ENCODE data around the gene KIAA0930. TPM values are rescaled to one million over a fixed set of nuclear protein-coding genes. Genes with fewer than 3 reads are reported as not detected.

Gene KIAA0930
- total RNA-seq, 1 experiment from 2014 or later = 131 TPM

- in situ Hi-C loops (cut with HindIII; ENCODE audit: low pct_unique_long_range_greater_than_20kb, low sequenced_read_pairs) = no loop called here
- DNase-seq (ENCODE audit: low read depth) = no peak
These were observed 73.8 kb downstream of the KIAA0930 start for GRCh38 chr22:45166932-45167331.

- in situ Hi-C loops (cut with HindIII; ENCODE audit: low pct_unique_long_range_greater_than_20kb, low sequenced_read_pairs) = no loop called here
- DNase-seq (ENCODE audit: low read depth) = peak; percentile 13
These were observed 76.2 kb downstream of the KIAA0930 start for GRCh38 chr22:45164270-45165088.

DNA sequence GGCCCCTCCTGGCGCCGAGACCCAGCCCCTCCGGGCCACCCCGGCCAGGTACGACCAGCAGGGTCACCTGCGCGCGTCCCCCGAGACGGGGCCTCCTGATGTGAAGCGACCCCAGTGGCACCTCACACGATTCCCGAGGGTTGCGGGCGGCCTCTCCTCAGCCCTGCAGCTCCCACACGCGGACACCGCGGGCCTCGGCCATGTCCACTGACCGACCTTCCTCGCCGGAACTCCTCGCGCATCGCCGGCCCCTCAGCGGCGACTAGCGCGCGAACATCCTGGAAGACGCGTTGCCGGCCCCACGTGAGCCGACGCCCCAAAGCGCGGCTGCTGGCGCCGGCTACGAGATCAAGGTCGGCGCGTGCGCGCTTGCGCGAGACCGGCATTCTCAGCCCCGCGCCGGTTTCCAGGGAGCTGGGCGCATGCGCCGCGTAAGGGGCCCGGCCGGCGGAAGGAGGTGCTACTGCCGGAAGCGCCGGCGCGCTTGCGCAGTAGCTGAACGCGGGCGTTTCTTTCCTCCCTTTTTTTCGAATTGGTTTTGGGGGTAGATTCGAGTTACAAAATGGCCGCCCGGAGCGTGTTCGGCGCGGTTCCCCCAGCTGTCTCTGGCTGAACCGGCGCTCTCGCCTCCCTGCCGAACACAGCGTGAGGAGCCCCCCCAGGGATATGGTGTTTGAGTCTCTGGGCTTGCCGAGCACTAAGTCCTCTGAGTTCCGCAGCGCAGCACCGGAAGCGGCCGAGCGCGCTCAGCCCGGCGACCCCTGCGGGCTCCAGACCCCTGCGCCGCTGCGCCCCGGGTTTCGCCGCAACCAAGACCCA lies 77.0 kb downstream of the KIAA0930 start, which contains the start of gene NUP50:
TSS of gene NUP50 (plus strand) at position 475 of the 819 bp plus-strand sequence. CDS start 4,253 bp downstream, outside the sequence.
- in situ Hi-C loops (cut with HindIII; ENCODE audit: low pct_unique_long_range_greater_than_20kb, low sequenced_read_pairs) = no loop called here
- peak; percentile 98 for DNase-seq (ENCODE audit: low read depth)

DNA sequence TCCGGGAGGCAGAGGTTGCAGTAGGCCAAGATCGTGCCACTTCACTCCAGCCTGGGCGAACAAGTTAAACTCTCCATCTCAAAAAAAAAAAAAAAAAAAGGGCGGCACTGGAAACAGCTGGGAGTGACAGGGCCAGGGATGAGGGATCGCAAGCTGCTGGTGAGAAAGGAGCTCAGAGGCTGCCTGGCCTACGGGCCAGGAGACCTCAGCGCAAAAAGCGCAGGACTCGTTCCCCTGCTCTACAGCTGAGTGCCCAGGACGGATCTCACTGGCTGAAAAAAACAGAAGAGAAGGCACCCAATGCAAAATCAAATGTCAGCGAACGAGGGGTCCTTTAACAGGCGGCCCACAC lies 77.6 kb downstream of the KIAA0930 start:
- in situ Hi-C loops (cut with HindIII; ENCODE audit: low pct_unique_long_range_greater_than_20kb, low sequenced_read_pairs) = no loop called here
- DNase-seq (ENCODE audit: low read depth) = no peak

- in situ Hi-C loops (cut with HindIII; ENCODE audit: low pct_unique_long_range_greater_than_20kb, low sequenced_read_pairs) = no loop called here
These were observed 78.2 kb downstream of the KIAA0930 start for GRCh38 chr22:45162531-45162930.

DNA sequence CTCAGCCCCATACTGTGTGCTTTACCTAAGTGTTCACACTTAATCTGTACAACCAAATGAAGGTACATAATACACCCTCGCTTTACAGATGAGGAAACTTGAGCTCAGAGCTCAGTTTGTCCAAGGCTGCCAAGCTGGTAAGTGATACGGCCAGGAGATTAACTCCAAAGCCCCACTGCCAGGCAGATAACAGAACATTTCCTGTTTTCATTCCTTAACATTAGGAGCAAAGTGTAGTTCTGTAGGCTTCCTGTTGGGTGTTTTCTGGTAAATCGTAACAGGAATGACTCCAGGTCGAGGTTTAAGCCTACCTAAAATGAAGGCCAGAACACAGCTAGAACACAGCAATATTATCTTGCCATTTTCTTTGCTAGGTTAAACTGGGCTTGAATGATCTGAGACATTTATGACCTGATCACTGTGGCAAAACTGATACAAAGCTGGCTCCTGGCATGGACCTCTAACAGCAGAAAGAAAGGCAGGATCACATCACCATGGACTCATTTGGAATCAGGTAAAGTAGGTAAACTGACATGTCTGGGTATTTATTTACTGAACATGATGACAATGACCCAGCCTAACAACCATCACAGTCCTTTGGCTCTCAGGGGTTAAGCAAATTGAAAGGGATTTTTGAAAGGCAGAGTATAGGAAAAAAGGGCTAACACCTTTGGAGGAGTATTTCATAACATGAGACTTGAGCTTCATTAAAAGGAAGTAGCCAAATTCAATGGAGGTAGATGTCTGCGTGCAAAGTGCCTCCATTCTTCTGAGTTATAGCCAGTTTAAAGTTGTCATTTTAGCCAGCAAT lies 80.8 kb downstream of the KIAA0930 start:
- in situ Hi-C loops (cut with HindIII; ENCODE audit: low pct_unique_long_range_greater_than_20kb, low sequenced_read_pairs) = no loop called here
- peak; percentile 24 for DNase-seq (ENCODE audit: low read depth)

More at GRCh38 chr22:45162531-45162930, 78.2 kb downstream of the KIAA0930 start:
- peak; percentile 62 for DNase-seq (ENCODE audit: low read depth)

GRCh38 chr22:45157907-45158306 lies 82.8 kb downstream of the KIAA0930 start:
- in situ Hi-C loops (cut with HindIII; ENCODE audit: low pct_unique_long_range_greater_than_20kb, low sequenced_read_pairs) = no loop called here
- no peak for DNase-seq (ENCODE audit: low read depth)

DNA sequence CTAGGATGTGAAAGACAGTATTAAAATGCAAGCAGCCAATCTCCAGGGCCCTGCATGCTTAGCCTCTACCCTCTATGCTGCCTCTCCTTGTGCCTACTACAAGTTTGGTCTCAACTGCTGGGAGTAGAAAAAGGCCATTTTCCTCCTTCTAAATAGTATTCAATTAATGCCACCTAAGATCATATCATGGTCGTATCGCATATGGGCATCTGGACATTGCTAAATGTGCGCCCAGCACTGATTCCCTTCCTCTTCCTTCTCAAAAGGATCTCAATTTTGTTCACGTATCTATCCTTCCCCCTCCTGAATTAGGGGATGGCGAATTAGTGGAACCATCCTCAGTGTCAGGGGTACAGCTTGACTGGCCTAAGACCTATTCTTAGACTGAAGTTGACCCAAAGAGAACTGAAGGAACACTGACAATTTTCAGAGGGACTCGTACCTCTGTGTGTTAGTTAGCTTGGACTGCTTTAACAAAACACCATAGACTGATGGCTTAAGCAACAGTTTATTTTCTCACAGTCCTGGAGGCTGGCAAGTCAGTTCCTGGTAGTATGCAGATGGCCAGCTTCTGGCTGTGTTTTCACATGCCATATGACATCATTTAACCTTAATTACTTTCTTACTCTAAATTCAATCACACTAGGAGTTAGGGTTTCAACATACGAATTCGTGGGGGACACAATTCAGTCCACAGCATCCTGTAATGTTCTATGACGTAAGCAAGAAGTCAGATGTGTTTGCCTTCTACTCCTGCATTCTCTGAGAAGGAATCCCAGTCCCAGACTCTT lies 85.4 kb downstream of the KIAA0930 start:
- no peak for DNase-seq (ENCODE audit: low read depth)

DNA sequence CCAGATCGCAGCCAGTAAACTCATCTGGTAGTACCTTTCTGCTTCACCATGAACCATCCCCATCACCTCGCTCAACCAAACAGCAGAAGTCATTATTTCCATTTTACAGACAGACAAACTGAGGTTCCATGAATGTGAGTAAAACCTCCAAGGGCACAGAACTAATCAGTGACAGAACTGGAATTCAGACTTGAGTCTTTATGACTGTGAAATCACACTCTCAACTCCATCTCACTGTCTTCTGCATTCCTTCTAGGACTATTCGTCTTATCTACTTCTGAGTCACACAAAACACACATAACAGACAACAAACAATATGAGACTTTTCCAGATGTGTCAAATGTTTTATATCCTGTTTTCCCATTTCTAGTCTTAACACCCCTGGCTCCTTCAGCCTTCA lies 86.3 kb downstream of the KIAA0930 start:
- in situ Hi-C loops (cut with HindIII; ENCODE audit: low pct_unique_long_range_greater_than_20kb, low sequenced_read_pairs) = no loop called here

More for the DNA sequence above, 85.4 kb downstream of the KIAA0930 start:
- in situ Hi-C loops (cut with HindIII; ENCODE audit: low pct_unique_long_range_greater_than_20kb, low sequenced_read_pairs) = no loop called here

DNA sequence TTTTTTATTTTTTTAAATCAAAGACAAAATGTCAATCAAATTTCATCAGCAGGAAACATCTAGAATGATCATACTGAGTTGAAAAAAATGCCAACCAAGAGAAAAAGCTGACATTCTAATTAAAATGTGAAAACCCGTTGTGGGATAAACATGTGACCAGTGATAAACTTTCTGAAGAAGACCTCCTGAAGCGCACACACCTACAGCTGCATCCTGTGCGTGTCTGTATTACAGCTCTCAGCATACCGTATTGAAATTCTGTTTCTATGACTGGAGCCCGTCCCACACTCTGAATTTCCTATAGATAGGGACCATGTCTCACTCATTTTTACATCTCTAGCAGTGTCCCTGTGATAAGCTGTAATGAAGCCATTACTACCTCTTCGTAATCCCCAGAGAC lies 89.2 kb downstream of the KIAA0930 start:
- in situ Hi-C loops (cut with HindIII; ENCODE audit: low pct_unique_long_range_greater_than_20kb, low sequenced_read_pairs) = no loop called here
- no peak for DNase-seq (ENCODE audit: low read depth)

More for the DNA sequence above, 86.3 kb downstream of the KIAA0930 start:
- no peak for DNase-seq (ENCODE audit: low read depth)

- in situ Hi-C loops (cut with HindIII; ENCODE audit: low pct_unique_long_range_greater_than_20kb, low sequenced_read_pairs) = no loop called here
- DNase-seq (ENCODE audit: low read depth) = no peak
These were observed 90.6 kb downstream of the KIAA0930 start for GRCh38 chr22:45150139-45150538.

DNA sequence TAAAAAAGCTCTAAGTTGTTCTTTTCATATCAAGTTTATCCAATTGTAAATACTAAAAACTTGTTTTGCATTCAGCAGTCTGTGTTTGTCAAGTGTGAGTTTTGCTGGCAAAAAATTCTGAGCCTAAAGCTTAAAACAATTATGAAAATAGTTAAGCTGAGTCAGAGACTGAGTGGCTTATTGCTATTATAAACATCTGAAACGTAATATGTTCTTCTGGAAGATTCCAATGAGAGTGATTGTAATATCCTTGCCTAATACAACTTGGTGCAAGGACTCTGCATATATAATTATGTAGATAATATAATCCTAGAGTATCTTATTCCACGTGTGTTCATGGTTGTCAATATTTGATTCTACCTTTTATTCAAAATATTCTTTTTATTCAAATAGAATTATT lies 91.0 kb downstream of the KIAA0930 start:
- DNase-seq (ENCODE audit: low read depth) = no peak
- in situ Hi-C loops (cut with HindIII; ENCODE audit: low pct_unique_long_range_greater_than_20kb, low sequenced_read_pairs) = no loop called here

- no peak for DNase-seq (ENCODE audit: low read depth)
- in situ Hi-C loops (cut with HindIII; ENCODE audit: low pct_unique_long_range_greater_than_20kb, low sequenced_read_pairs) = no loop called here
These were observed 95.8 kb downstream of the KIAA0930 start for GRCh38 chr22:45144916-45145315.

DNA sequence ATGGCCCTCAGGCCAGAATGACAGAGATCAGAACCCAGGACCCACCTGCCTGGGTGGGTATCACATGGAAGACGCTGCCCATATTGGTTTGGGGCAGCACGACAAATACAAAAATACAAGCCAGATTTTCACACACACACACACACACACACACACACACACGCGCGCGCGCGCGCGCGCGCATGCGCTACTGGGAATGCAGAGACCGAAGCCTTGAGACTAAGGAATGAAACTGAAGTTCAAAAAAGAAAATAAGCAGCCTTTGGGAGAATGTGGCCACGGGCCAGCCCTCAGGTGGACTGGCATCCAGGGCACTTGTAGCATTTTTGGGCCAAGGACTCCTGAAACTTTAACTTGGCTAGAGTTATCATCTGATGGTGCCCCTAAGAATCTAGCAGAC lies 98.3 kb downstream of the KIAA0930 start:
- DNase-seq (ENCODE audit: low read depth) = no peak
- in situ Hi-C loops (cut with HindIII; ENCODE audit: low pct_unique_long_range_greater_than_20kb, low sequenced_read_pairs) = no loop called here

Data from Caki2 (cell line).